ES-I3 (cell line): ENCODE measurements around the gene ZBTB42.

Source experiments
- H3K36me3 ChIP-seq: 2 replicates; pipeline ENCODE4 v1.6.1; 2013; ENCODE audit warnings: mild to moderate bottlenecking, low read length, control low read depth, moderate library complexity; ENCODE audit not compliant: insufficient read depth
- H3K4me1 ChIP-seq: 2 replicates; pipeline ENCODE4 v1.6.1; 2013; ENCODE audit warnings: mild to moderate bottlenecking, control low read depth, low read length; ENCODE audit not compliant: insufficient read depth
- H3K9ac ChIP-seq: 2 replicates; pipeline ENCODE4 v1.6.1; 2013; ENCODE audit warnings: low read depth, mild to moderate bottlenecking, low read length, moderate library complexity
- H3K9me3 ChIP-seq: 2 replicates; pipeline ENCODE4 v1.6.1; 2013; ENCODE audit warnings: mild to moderate bottlenecking, low read length, moderate library complexity; ENCODE audit not compliant: control insufficient read depth, insufficient read depth

The ZBTB42 gene

DNA sequence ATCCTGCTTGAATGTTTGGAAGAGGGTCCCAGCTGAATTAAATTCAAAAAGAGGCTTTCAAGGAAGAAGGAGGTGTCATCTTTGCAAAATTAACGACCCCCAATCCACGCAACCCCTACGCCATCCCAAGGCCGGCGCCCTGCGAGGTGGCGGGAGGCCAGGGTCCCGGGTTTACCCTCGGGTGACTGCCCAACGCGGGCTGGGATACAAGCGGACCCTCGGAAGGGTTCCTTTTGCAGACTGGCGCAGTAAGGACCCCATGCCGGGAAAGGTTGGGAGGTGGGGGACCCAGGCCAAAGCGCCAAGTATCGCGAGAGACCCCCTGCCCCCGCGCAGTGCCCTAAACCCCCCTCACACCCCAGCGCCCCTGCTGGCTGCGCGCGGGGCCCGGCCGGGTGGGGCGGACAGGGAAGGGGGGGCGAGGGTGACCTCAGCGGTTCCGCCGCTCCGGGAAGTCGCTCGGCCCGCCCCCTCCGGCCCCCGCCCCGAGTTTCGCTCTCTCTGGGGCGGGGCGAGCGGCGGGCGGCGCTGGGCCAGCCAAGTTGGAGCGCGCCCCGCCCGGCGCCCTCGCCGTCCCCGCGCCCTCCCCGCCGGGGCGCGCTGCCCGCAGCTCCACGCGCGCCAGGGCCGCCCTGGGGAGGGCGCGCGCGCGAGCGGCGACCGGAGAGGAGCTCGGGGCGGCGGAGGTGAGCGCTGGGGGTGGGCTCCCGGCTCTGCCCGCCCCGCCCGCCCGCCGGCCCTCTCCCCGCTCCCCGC lies 708 bp upstream of the ZBTB42 start:
- Histone ChIP-seq H3K36me3 (no peaks in the 10 kb centered on the region), H3K4me1 (peaks cover 18% of the 10 kb centered on the region; the same call in 1 of the 2 replicates), H3K9ac (peak overlapping the region; percentile 79), H3K9me3 (no peaks in the 10 kb centered on the region)

DNA sequence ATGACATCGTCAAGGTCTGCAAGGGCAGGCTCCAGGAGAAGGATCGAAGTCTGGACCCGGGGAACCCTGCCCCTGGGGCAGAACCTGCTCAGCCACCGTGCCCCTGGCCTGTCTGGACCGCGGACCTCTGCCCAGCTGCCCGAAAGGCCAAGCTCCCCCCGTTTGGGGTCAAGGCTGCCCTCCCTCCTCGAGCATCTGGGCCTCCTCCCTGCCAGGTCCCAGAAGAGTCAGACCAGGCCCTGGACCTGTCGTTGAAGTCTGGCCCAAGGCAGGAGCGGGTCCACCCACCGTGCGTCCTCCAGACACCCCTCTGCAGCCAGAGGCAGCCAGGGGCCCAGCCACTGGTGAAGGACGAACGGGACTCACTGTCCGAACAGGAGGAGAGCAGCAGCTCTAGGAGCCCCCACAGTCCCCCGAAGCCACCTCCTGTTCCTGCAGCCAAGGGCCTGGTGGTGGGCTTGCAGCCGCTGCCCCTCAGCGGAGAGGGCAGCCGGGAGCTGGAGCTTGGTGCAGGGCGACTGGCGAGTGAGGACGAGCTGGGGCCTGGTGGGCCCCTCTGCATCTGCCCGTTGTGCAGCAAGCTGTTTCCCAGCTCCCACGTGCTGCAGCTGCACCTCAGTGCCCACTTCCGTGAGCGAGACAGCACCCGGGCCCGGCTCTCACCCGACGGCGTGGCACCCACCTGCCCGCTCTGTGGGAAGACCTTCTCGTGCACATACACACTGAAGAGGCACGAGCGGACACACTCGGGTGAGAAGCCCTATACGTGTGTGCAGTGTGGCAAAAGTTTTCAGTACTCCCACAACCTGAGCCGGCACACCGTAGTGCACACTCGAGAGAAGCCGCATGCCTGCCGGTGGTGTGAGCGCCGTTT lies 856 bp downstream of the ZBTB42 start:
- H3K4me1 ChIP-seq, result peaks cover 17% of the 10 kb centered on the region; the same call in 1 of the 2 replicates

DNA sequence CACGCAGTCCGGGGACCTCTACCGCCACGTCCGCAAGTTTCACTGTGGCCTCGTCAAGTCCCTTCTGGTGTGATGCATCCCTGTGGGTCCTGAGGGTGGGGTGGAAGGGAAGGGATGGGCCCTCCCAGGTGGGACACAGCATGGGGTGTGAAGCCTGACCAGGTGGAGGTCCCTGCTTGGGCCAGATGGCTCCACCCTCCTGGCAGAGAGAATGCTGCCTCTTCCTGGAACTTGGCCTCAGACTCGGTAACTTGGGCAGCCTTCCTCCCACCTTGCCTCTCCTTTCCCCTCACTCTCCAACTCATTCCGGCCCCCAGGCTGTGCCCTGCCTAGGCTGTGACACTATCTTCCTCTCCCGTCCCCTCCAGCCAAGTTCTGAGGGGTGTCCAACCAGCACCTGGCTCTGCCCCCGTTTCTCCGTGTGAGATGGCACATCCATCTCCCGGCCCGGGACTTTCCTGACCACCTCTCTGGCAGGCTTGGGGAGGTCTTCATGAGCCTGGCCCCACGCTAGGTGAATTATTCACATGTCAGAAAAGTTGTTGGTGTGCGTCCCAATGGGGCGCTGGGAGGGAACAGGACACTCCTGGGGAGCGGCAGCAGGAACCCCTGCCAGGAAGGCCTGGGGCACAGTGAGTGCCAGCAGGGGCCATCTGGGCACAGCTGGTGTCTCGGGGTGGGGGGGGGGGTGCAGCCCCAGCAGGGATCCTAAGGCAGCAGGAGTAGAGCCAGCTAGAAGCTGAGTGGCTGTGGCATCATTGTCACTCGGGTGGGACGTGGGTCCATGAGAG lies 1.7 kb downstream of the ZBTB42 start:
- no peaks in the 10 kb centered on the region for H3K9me3 ChIP-seq
- H3K9ac ChIP-seq, result no peak overlapping the region
- peaks cover 14% of the 10 kb centered on the region; the same call in 1 of the 2 replicates for H3K4me1 ChIP-seq
- no peaks in the 10 kb centered on the region for H3K36me3 ChIP-seq

More for the DNA sequence above, 856 bp downstream of the ZBTB42 start:
- Histone ChIP-seq H3K9ac (peak overlapping the region; percentile 54; the same call in 1 of the 2 replicates), H3K9me3 (no peaks in the 10 kb centered on the region), H3K36me3 (no peaks in the 10 kb centered on the region)

DNA sequence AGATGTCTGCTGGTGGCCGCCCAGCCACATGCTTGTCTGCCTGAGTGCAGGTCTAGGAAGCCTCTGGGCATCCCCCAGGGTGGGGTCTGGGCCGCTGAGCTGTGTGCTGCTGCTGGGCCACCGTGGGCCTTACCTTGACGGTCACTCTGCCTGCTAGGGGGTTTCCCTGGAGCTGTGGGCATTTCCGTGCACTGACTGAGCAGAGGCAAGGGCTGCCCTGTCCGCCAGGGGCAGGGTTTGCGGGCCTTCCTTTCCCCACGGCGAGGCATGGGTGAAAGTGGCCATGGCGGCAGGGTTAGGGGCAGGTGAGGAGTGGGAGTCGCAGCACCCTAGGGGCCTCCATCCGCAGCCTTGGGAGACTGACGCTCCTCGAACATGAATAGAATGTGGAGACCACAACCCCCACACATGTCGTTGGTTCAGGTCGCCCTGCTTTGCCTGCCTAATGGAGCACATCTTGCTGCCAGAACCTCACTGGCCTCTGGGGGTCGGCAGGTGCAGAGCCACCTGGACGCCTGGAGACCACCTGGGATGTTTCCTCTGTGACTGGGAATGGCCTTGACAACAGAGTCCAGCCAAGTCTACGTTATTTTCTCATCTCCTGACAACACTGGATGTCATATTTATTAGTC lies 2.5 kb downstream of the ZBTB42 start:
- H3K9me3 ChIP-seq, result no peaks in the 10 kb centered on the region
- peaks cover 14% of the 10 kb centered on the region; the same call in 1 of the 2 replicates for H3K4me1 ChIP-seq
- H3K36me3 ChIP-seq, result no peaks in the 10 kb centered on the region
- no peak overlapping the region for H3K9ac ChIP-seq

DNA sequence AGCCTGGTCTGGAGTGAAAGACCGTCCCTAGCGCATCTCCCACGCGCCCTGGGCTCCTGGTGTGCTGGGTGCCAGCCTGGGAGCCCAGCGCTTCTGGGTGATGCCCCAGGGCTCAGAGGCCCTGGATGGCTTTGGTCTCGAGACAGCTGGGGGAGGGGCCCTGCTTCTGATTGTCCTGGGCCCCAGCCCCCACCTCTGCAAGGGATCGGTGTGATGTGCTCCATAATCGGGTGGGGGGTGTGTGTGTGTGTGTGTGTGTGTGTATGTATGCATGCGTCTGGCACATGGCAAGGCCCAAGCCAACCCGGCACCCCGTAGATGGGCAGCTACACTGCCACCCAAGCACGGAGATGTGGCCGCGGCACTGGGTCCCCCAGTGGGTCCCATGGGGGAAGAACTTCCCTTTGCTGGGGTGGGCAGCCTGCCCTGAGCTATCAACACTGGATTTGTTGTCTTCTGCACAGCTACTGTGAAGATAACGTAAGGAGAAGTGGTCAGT lies 3.1 kb downstream of the ZBTB42 start:
- Histone ChIP-seq H3K36me3 (no peaks in the 10 kb centered on the region), H3K4me1 (peaks cover 14% of the 10 kb centered on the region; the same call in 1 of the 2 replicates), H3K9me3 (no peaks in the 10 kb centered on the region), H3K9ac (no peak overlapping the region)

DNA sequence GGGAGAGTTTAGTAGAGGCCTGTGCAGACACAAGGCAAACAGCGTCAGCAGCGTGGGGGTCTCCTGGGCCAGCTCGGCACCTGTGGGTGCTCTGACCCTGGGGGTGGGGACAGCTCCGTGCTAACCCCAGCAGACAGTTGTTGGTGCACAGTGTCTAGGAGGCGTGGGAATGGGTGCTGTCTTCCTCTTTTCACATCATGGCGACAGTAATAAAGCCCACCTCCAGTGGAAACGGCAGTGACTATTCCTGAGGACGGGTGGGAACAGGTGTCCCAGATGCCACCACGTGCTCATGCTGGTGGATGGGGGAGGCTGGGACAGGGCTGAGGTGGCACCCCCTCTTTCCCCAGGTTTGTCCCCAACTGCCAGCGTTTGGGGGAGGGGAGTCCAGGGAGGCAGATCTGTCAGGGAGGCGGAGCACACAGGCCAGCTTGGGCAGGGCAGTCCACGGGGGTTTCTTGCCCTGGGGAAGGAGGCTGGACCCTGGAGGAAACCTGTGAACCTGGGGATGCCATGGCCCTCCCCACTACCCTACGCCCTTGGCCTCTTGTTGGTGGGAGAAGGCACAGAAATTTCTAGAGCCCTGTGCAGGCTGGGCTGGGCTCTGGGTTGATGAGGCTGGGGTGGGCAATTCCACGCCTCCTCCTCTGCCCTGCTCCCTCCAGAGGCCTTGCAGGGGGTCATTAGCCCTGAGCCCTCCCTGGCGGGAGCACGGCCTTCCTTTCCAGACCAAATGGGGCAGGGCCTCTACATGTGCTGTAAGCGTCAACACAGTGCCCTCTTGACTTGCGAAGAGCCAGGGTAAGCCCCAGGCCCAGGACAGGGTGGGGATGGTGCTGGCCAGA lies 3.8 kb downstream of the ZBTB42 start:
- Histone ChIP-seq H3K36me3 (no peaks in the 10 kb centered on the region), H3K9me3 (no peaks in the 10 kb centered on the region), H3K9ac (no peak overlapping the region), H3K4me1 (peaks cover 10% of the 10 kb centered on the region; the same call in 1 of the 2 replicates)

DNA sequence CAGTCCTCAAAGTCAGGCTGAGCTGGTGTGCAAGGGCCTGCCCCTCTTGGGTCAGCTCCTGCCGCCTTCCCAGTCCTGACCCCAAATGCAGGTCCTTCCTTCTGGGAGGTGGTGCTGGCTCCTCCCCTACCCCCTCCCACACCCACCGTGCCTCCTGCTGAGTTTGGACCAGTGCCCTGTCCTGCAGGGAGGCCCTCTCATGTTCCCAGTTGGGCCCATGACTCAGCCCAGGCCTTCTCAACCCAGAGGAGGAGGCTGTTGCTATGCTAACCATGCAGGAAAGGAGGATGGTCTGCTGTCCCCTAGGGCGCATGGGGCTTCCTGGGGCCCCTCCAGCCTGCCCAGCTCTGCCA lies 4.4 kb downstream of the ZBTB42 start:
- Histone ChIP-seq H3K9ac (no peak overlapping the region), H3K36me3 (no peaks in the 10 kb centered on the region), H3K4me1 (peaks cover 10% of the 10 kb centered on the region; the same call in 1 of the 2 replicates), H3K9me3 (no peaks in the 10 kb centered on the region)

DNA sequence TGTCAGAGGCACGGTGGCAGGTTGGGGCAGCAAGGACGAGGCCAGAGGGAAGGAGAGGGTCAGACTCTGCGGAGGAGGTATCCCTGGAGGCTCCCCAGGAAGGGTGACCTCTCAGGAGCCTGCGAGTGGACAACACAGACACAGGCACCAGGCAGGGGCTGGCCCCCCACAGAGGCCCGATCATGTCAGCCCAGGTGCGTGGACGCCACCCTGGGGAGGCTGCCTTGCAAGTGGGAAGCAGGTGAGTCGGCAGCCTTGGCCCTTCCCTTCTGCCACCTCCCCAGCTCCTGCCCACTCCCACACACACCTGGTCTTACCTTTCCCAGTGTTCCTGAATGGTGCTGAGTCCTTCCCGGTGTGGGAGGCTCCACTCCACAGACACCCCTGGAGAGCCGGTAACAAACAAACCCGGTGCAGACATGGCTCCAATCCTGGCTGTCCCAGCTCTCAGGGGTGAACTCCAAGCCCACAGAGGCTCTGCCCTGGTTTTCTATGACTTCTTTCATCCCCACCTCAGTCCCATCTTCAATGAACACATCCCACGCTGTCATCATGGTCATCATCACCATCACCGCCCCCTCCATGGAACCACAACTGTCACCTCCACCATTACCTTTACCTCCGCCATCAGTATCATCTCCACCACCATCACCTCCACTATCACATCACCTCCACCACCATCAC lies 5.2 kb downstream of the ZBTB42 start:
- no peak overlapping the region for H3K9ac ChIP-seq
- H3K9me3 ChIP-seq, result no peaks in the 10 kb centered on the region
- no peaks in the 10 kb centered on the region for H3K36me3 ChIP-seq
- peaks cover 10% of the 10 kb centered on the region; the same call in 1 of the 2 replicates for H3K4me1 ChIP-seq

DNA sequence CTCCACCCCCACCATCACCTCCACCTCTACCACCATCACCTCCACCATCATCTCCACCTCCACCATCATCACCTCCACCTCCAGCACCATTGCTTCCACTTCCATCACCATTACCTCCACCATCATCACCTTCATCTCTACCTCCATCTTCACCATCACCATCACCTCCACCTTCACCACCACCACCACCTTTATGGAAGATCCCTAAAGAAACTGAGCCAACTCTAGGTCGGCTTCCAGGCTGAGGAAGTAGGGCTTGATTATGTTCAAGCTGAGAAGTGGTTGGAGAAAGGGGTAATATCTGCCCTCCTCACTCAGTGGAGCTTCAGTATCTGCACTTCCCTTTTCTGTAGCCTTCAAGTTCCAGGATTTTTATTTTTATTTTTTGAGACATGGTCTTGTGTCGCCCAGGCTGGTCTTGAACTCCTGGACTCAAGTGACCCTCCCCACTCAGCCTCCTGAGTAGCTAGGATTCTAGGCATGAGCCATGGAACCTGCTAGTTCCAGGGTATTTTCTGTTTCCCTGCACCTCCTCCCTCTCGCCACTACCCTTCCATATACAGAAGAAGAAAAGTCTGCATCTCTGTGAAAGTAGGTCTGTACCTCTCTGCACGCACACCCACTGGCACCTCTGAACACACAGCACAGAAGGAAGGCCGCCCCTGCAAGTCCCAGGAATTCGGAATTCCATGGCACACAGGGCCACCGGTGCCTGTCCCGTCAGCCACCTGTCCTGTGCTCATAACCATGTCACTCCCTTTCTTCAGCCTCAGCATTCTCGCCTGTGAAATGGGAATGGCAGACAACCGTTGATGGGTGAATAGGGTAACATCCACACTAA lies 5.9 kb downstream of the ZBTB42 start:
- Histone ChIP-seq H3K4me1 (peaks cover 10% of the 10 kb centered on the region; the same call in 1 of the 2 replicates), H3K9ac (no peak overlapping the region), H3K36me3 (no peaks in the 10 kb centered on the region), H3K9me3 (no peaks in the 10 kb centered on the region)

DNA sequence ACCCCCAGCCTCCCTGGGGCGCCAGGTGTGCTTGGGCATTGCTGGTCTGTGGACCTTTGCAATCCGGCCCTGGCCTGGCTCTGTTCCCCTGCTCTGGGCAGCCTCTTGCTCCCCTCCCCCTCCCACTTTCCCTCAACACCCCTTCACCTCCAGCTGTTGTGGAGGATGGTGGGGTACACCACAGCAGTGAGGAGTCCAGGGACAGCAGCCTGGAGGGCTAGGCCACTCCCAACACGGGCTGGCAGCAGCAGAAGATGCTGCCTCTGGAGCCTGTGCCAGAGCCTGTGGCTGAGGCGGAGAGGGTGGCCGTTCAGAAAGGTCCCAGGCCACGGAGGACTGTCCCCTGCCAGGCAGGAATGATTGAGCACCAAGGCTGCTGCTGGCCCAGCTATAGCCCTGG lies 7.6 kb downstream of the ZBTB42 start:
- Histone ChIP-seq H3K4me1 (peaks cover 10% of the 10 kb centered on the region; the same call in 1 of the 2 replicates), H3K9me3 (no peaks in the 10 kb centered on the region), H3K36me3 (no peaks in the 10 kb centered on the region)

DNA sequence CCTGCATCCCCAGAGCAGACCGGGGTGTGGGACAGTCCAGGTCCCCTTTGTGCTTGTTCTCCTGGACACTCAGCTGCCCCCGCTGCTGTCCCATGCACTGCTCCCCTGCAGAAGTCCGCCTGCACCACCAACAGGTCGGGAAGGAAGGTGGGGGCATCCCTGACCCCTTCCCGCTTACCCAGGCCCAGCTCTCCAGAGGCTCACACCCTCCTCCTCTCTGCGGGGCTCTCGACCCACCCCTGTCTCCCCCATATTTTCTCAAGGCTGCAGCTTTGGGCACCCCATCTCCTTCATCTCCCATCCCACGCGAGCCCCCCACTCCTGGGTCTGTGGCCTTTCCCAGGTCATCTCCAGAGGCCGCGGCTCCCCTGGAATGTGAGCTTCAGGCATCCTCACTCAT lies 9.4 kb downstream of the ZBTB42 start:
- Histone ChIP-seq H3K9me3 (no peaks in the 10 kb centered on the region), H3K4me1 (peaks cover 5% of the 10 kb centered on the region; the same call in 1 of the 2 replicates), H3K9ac (no peak overlapping the region), H3K36me3 (no peaks in the 10 kb centered on the region)

More for the DNA sequence above, 7.6 kb downstream of the ZBTB42 start:
- no peak overlapping the region for H3K9ac ChIP-seq

DNA sequence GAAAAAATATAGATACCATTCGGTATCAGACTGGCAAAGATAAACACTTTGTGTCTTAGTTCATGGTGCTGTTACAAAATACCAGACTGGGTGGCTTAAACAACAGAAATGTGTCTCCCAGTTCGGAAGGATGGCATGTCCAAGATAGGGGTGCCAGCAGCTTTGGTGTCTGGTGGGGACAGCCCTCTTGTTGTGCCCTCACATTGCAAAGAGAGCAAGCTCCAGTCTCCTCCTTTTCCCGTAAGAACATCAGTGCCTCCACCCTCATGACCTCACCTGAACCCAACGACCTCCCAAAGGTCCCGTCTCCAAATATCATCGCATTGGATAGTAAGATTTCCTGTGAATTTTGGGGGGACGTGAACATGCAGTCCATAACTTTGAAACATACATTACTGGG lies 12.4 kb downstream of the ZBTB42 start:
- Histone ChIP-seq H3K36me3 (no peaks in the 10 kb centered on the region), H3K4me1 (no peaks in the 10 kb centered on the region; the same call in 1 of the 2 replicates), H3K9me3 (no peaks in the 10 kb centered on the region), H3K9ac (no peak overlapping the region)
